ENCODE results near the gene HERPUD1.
"Not testable (repeated sequence)": the region's sequence is repeated elsewhere in the genome, so short reads cannot be mapped to it uniquely, and the experiment has no call there.

HERPUD1 gene

GRCh38 chr16:56933828-56934598, 2.1 kb downstream of the HERPUD1 start:
- no peak for DNase-seq (ENCODE audit: low read depth in 2 of 3, low spot score in 2 of 3)

- not testable (repeated sequence) for DNase-seq (ENCODE audit: low read depth in 2 of 3, low spot score in 2 of 3)
These were observed 2.7 kb downstream of the HERPUD1 start for GRCh38 chr16:56934599-56935145.

GRCh38 chr16:56935201-56935600, 3.3 kb downstream of the HERPUD1 start:
- DNase-seq (ENCODE audit: low read depth in 2 of 3, low spot score in 2 of 3) = no peak

GRCh38 chr16:56936491-56936890, 4.5 kb downstream of the HERPUD1 start:
- no peak for DNase-seq (ENCODE audit: low read depth in 2 of 3, low spot score in 2 of 3)

- no peak for DNase-seq (ENCODE audit: low read depth in 2 of 3, low spot score in 2 of 3)
These were observed 5.0 kb downstream of the HERPUD1 start for GRCh38 chr16:56936950-56937349.

GRCh38 chr16:56938664-56939513, 6.9 kb downstream of the HERPUD1 start:
- DNase-seq (ENCODE audit: low read depth in 2 of 3, low spot score in 2 of 3) = no peak

- DNase-seq (ENCODE audit: low read depth in 2 of 3, low spot score in 2 of 3) = no peak
These were observed 7.9 kb downstream of the HERPUD1 start for GRCh38 chr16:56939801-56940200.

GRCh38 chr16:56941092-56941491, 9.2 kb downstream of the HERPUD1 start:
- DNase-seq (ENCODE audit: low read depth in 2 of 3, low spot score in 2 of 3) = no peak

GRCh38 chr16:56941856-56942331, 10.0 kb downstream of the HERPUD1 start:
- no peak for DNase-seq (ENCODE audit: low read depth in 2 of 3, low spot score in 2 of 3)

GRCh38 chr16:56943761-56944375, 11.9 kb downstream of the HERPUD1 start:
- no peak for DNase-seq (ENCODE audit: low read depth in 2 of 3, low spot score in 2 of 3)

GRCh38 chr16:56944954-56945839, 13.3 kb downstream of the HERPUD1 start:
- DNase-seq (ENCODE audit: low read depth in 2 of 3, low spot score in 2 of 3) = no peak

GRCh38 chr16:56945847-56946527, 14.0 kb downstream of the HERPUD1 start:
- no peak for DNase-seq (ENCODE audit: low read depth in 2 of 3, low spot score in 2 of 3)

GRCh38 chr16:56946767-56947603, 15.0 kb downstream of the HERPUD1 start:
- DNase-seq (ENCODE audit: low read depth in 2 of 3, low spot score in 2 of 3) = no peak

- no peak for DNase-seq (ENCODE audit: low read depth in 2 of 3, low spot score in 2 of 3)
These were observed 15.7 kb downstream of the HERPUD1 start for GRCh38 chr16:56947604-56947995.

- no peak for DNase-seq (ENCODE audit: low read depth in 2 of 3, low spot score in 2 of 3)
These were observed 16.3 kb downstream of the HERPUD1 start for GRCh38 chr16:56948234-56948633.

GRCh38 chr16:56950051-56950450, 18.1 kb downstream of the HERPUD1 start:
- DNase-seq (ENCODE audit: low read depth in 2 of 3, low spot score in 2 of 3) = no peak

GRCh38 chr16:56950455-56950854, 18.5 kb downstream of the HERPUD1 start:
- no peak for DNase-seq (ENCODE audit: low read depth in 2 of 3, low spot score in 2 of 3)

GRCh38 chr16:56950881-56951771, 19.2 kb downstream of the HERPUD1 start:
- DNase-seq (ENCODE audit: low read depth in 2 of 3, low spot score in 2 of 3) = no peak

Data from activated CD8-positive, alpha-beta memory T cell treated with anti-CD3 and anti-CD28 coated beads for 48 hours (primary cell).